GM23338 (cell line): ENCODE measurements around the gene AIFM2. TPM values are rescaled to one million over a fixed set of nuclear protein-coding genes. Genes with fewer than 3 reads are reported as not detected.

Experiments
- ATAC-seq: fragments of 200-7000 bp; cut with Tn5 transposase; 3 replicates; pipeline ENCODE4 v1.9.1; 2020
- DNase-seq: peaks from one replicate; pipeline ENCODE4 v3.0.0-alpha.2; 2015; ENCODE audit warnings: low spot score
- H2AFZ ChIP-seq: fragments of 200-600 bp; sonication (generic); 2 replicates; pipeline ENCODE4 v1.8.0; 2016; ENCODE audit warnings: antibody characterized with exemption, mild to moderate bottlenecking, moderate library complexity
- H3F3A ChIP-seq: fragments of 200-600 bp; sonication (generic); replicated peaks from 2 replicates; pipeline ENCODE4 v1.8.0; 2017; ENCODE audit warnings: antibody characterized with exemption, mixed run types, low read depth
- H3K27ac ChIP-seq: fragments of 200-600 bp; sonication (generic); 2 replicates; pipeline ENCODE4 v1.6.1; 2016; ENCODE audit warnings: low read depth
- H3K27me3 ChIP-seq: fragments of 200-600 bp; sonication (generic); 2 replicates; pipeline ENCODE4 v1.8.0; 2016; ENCODE audit warnings: mild to moderate bottlenecking, mixed run types, moderate library complexity; ENCODE audit not compliant: insufficient read depth
- H3K36me3 ChIP-seq: fragments of 200-600 bp; sonication (generic); 2 replicates; pipeline ENCODE4 v1.8.0; 2016; ENCODE audit warnings: mild to moderate bottlenecking; ENCODE audit not compliant: insufficient read depth
- H3K4me1 ChIP-seq: fragments of 200-600 bp; sonication (generic); 2 replicates; pipeline ENCODE4 v1.8.0; 2016; ENCODE audit warnings: mild to moderate bottlenecking, moderate library complexity; ENCODE audit not compliant: insufficient read depth
- H3K4me2 ChIP-seq: fragments of 200-600 bp; sonication (generic); 2 replicates; pipeline ENCODE4 v1.7.1; 2017; ENCODE audit warnings: mixed run types
- H3K4me3 ChIP-seq: fragments of 200-600 bp; sonication (generic); 2 replicates; pipeline ENCODE4 v1.6.1; 2016; ENCODE audit warnings: mixed run types
- H3K79me2 ChIP-seq: fragments of 200-600 bp; sonication (generic); replicated peaks from 2 replicates; pipeline ENCODE4 v1.8.0; 2017; ENCODE audit warnings: mild to moderate bottlenecking; ENCODE audit not compliant: insufficient read depth
- H3K9me2 ChIP-seq: fragments of 200-600 bp; sonication (generic); 2 replicates; pipeline ENCODE4 v1.8.0; 2017; ENCODE audit not compliant: insufficient read depth
- H4K20me1 ChIP-seq: fragments of 200-600 bp; sonication (generic); replicated peaks from 2 replicates; pipeline ENCODE4 v1.8.0; 2017; ENCODE audit warnings: mild to moderate bottlenecking; ENCODE audit not compliant: insufficient read depth
- H3K27ac Mint-ChIP-seq: 2 replicates; pipeline ENCODE4 v1.8.0; 2020; ENCODE audit warnings: inconsistent platforms, mild to moderate bottlenecking, moderate library complexity, mixed read lengths
- H3K27me3 Mint-ChIP-seq: 3 replicates; pipeline ENCODE4 v1.8.0; 2022; ENCODE audit warnings: low read depth, mild to moderate bottlenecking, moderate library complexity, mixed read lengths, inconsistent platforms; ENCODE audit not compliant: insufficient read depth, poor library complexity
- H3K36me3 Mint-ChIP-seq: 3 replicates; pipeline ENCODE4 v1.8.0; 2021; ENCODE audit warnings: low read depth, mild to moderate bottlenecking, inconsistent platforms, moderate library complexity, mixed read lengths
- H3K4me1 Mint-ChIP-seq: 3 replicates; pipeline ENCODE4 v1.8.0; 2020; ENCODE audit warnings: mild to moderate bottlenecking, inconsistent platforms, mixed read lengths
- H3K4me3 Mint-ChIP-seq: 3 replicates; pipeline ENCODE4 v1.8.0; 2021; ENCODE audit warnings: moderate library complexity, mild to moderate bottlenecking, inconsistent platforms, mixed read lengths
- H3K9me3 Mint-ChIP-seq: 3 replicates; pipeline ENCODE4 v1.8.0; 2020; ENCODE audit warnings: moderate library complexity, mild to moderate bottlenecking, inconsistent platforms, mixed read lengths
- CREB1 ChIP-seq: fragments of 250-450 bp; sonication (Bioruptor Pico); IDR thresholded peaks from 2 replicates; pipeline ENCODE4 v1.5.0; 2020; ENCODE audit warnings: low read depth, mild to moderate bottlenecking, moderate library complexity
- CTCF ChIP-seq, 2 experiments: fragments of 200-600 bp in 1 of 2; sonication (generic) in 1 of 2; conservative IDR thresholded peaks; 2 replicates each; pipeline versions ENCODE4 v1.5.1 to v1.6.1; 2016 to 2017; ENCODE audit warnings: antibody characterized with exemption in 2 of 2, low read depth in 2 of 2, mild to moderate bottlenecking in 2 of 2, moderate library complexity in 1 of 2
- EZH2 ChIP-seq: fragments of 200-600 bp; sonication (generic); IDR thresholded peaks from one replicate; pipeline ENCODE4 v1.8.0; 2017; ENCODE audit warnings: antibody characterized with exemption, mild to moderate bottlenecking, low read depth; ENCODE audit not compliant: unreplicated experiment
- EZH2phosphoT487 ChIP-seq: fragments of 200-600 bp; sonication (generic); IDR thresholded peaks from one replicate; pipeline ENCODE4 v1.8.1; 2018; ENCODE audit warnings: antibody characterized with exemption; ENCODE audit not compliant: unreplicated experiment
- STAT1 ChIP-seq: IDR thresholded peaks from one replicate; pipeline ENCODE4 v1.6.1; 2016; ENCODE audit warnings: antibody characterized with exemption; ENCODE audit not compliant: unreplicated experiment
- ZNF114 ChIP-seq: fragments of 250-450 bp; sonication (Bioruptor Pico); IDR thresholded peaks from 2 replicates; pipeline ENCODE4 v1.5.0; 2020; ENCODE audit warnings: mild to moderate bottlenecking, moderate library complexity
- ZNF331 ChIP-seq: fragments of 250-450 bp; sonication (Bioruptor Pico); IDR thresholded peaks from 2 replicates; pipeline ENCODE4 v1.5.0; 2020; ENCODE audit warnings: low read depth, mild to moderate bottlenecking, moderate library complexity
- polyA plus RNA-seq: library from polyadenylated mRNA; unstranded; fragments of >200 nt; fragmentation: Nextera tagmentation; extraction: Ambion mirVana; gene quantifications from 2 replicates; pipeline ENCODE4 v1.2.1, GENCODE V29; 2016
- total RNA-seq: library from RNA; depleted of rRNA; stranded (reverse); fragments of >200 nt; shearing (Covaris generic); gene quantifications from 2 replicates; pipeline ENCODE4 v1.2.3, GENCODE V29; 2014
- TF ChIP-seq, protein P1 (sequence below): IDR thresholded peaks from one replicate; pipeline ENCODE4 v1.6.1; 2018; ENCODE audit warnings: antibody characterized with exemption; ENCODE audit not compliant: unreplicated experiment
- TF ChIP-seq, protein P2 (sequence below): fragments of 250-450 bp; sonication (Bioruptor Pico); IDR thresholded peaks from 2 replicates; pipeline ENCODE4 v1.5.0; 2020; ENCODE audit warnings: mild to moderate bottlenecking, moderate library complexity

The AIFM2 gene
- total and polyA plus RNA-seq, 2 experiments from 2014 or later = 3.2 to 3.6 TPM

DNA sequence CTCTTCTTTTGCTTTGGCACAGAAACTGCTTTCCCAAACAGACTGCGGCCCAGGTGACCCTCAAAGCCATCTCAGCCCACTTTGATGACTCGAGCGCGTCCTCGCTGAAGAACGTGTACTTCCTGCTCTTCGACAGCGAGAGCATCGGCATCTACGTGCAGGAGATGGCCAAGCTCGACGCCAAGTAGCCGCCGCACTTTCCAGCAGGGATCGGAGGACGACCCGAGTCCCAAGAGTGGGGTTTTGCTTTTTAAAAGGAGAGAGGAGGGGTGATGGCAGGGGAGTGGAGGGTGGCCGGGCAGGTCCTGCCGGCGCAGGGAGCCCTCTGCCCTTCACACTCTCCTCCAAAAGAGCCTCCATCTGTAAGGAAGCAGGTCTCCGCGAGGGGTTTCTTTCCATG lies 21.1 kb downstream of the AIFM2 start (continued):
- TF ChIP-seq EZH2 = no peak
- no peak for TF ChIP-seq ZNF114 (CRISPR knock-in tag)
- no peak for TF ChIP-seq CTCF (conservative IDR thresholded peaks at IDR 0.05; ENCODE audit: low read depth in 2 of 2)
- no peak for TF ChIP-seq ZNF331
- TF ChIP-seq, protein P1, sequence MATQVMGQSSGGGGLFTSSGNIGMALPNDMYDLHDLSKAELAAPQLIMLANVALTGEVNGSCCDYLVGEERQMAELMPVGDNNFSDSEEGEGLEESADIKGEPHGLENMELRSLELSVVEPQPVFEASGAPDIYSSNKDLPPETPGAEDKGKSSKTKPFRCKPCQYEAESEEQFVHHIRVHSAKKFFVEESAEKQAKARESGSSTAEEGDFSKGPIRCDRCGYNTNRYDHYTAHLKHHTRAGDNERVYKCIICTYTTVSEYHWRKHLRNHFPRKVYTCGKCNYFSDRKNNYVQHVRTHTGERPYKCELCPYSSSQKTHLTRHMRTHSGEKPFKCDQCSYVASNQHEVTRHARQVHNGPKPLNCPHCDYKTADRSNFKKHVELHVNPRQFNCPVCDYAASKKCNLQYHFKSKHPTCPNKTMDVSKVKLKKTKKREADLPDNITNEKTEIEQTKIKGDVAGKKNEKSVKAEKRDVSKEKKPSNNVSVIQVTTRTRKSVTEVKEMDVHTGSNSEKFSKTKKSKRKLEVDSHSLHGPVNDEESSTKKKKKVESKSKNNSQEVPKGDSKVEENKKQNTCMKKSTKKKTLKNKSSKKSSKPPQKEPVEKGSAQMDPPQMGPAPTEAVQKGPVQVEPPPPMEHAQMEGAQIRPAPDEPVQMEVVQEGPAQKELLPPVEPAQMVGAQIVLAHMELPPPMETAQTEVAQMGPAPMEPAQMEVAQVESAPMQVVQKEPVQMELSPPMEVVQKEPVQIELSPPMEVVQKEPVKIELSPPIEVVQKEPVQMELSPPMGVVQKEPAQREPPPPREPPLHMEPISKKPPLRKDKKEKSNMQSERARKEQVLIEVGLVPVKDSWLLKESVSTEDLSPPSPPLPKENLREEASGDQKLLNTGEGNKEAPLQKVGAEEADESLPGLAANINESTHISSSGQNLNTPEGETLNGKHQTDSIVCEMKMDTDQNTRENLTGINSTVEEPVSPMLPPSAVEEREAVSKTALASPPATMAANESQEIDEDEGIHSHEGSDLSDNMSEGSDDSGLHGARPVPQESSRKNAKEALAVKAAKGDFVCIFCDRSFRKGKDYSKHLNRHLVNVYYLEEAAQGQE = no peak

GRCh38 chr10:70109064-70109729 lies 23.4 kb downstream of the AIFM2 start:
- Histone ChIP-seq H3K4me3 (no peak overlapping the region), H3K79me2 (no peaks in the 10 kb centered on the region), H4K20me1 (no peaks in the 10 kb centered on the region), H3K27me3 (no peaks in the 10 kb centered on the region), H3K4me1 (peaks cover 3% of the 10 kb centered on the region; the same call in 1 of the 2 replicates), H3K9me2 (no peaks in the 10 kb centered on the region), H2AFZ (no peak overlapping the region), H3K27ac (no peak overlapping the region), H3F3A (no peaks in the 10 kb centered on the region), H3K4me2 (no peak overlapping the region), H3K36me3 (no peaks in the 10 kb centered on the region)
- ATAC-seq = no peak
- H3K9me3 Mint-ChIP-seq = no peaks in the 10 kb centered on the region
- no peak for DNase-seq
- peaks cover 20% of the 10 kb centered on the region for H3K27me3 Mint-ChIP-seq
- H3K36me3 Mint-ChIP-seq = peaks cover 18% of the 10 kb centered on the region
- peaks cover 10% of the 10 kb centered on the region; the same call in 2 of the 3 replicates for H3K4me1 Mint-ChIP-seq
- H3K27ac Mint-ChIP-seq = no peak overlapping the region
- no peak overlapping the region for H3K4me3 Mint-ChIP-seq
- TF ChIP-seq STAT1 (no peak), CREB1 (CRISPR knock-in tag) (no peak), EZH2phosphoT487 (no peak)
- TF ChIP-seq, protein P1 = no peak
- TF ChIP-seq, protein P2, sequence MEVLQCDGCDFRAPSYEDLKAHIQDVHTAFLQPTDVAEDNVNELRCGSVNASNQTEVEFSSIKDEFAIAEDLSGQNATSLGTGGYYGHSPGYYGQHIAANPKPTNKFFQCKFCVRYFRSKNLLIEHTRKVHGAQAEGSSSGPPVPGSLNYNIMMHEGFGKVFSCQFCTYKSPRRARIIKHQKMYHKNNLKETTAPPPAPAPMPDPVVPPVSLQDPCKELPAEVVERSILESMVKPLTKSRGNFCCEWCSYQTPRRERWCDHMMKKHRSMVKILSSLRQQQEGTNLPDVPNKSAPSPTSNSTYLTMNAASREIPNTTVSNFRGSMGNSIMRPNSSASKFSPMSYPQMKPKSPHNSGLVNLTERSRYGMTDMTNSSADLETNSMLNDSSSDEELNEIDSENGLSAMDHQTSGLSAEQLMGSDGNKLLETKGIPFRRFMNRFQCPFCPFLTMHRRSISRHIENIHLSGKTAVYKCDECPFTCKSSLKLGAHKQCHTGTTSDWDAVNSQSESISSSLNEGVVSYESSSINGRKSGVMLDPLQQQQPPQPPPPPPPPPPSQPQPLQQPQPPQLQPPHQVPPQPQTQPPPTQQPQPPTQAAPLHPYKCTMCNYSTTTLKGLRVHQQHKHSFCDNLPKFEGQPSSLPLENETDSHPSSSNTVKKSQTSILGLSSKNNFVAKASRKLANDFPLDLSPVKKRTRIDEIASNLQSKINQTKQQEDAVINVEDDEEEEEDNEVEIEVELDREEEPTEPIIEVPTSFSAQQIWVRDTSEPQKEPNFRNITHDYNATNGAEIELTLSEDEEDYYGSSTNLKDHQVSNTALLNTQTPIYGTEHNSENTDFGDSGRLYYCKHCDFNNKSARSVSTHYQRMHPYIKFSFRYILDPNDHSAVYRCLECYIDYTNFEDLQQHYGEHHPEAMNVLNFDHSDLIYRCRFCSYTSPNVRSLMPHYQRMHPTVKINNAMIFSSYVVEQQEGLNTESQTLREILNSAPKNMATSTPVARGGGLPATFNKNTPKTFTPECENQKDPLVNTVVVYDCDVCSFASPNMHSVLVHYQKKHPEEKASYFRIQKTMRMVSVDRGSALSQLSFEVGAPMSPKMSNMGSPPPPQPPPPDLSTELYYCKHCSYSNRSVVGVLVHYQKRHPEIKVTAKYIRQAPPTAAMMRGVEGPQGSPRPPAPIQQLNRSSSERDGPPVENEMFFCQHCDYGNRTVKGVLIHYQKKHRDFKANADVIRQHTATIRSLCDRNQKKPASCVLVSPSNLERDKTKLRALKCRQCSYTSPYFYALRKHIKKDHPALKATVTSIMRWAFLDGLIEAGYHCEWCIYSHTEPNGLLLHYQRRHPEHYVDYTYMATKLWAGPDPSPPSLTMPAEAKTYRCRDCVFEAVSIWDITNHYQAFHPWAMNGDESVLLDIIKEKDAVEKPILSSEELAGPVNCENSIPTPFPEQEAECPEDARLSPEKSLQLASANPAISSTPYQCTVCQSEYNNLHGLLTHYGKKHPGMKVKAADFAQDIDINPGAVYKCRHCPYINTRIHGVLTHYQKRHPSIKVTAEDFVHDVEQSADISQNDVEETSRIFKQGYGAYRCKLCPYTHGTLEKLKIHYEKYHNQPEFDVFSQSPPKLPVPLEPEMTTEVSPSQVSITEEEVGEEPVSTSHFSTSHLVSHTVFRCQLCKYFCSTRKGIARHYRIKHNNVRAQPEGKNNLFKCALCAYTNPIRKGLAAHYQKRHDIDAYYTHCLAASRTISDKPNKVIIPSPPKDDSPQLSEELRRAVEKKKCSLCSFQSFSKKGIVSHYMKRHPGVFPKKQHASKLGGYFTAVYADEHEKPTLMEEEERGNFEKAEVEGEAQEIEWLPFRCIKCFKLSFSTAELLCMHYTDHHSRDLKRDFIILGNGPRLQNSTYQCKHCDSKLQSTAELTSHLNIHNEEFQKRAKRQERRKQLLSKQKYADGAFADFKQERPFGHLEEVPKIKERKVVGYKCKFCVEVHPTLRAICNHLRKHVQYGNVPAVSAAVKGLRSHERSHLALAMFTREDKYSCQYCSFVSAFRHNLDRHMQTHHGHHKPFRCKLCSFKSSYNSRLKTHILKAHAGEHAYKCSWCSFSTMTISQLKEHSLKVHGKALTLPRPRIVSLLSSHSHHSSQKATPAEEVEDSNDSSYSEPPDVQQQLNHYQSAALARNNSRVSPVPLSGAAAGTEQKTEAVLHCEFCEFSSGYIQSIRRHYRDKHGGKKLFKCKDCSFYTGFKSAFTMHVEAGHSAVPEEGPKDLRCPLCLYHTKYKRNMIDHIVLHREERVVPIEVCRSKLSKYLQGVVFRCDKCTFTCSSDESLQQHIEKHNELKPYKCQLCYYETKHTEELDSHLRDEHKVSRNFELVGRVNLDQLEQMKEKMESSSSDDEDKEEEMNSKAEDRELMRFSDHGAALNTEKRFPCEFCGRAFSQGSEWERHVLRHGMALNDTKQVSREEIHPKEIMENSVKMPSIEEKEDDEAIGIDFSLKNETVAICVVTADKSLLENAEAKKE (CRISPR knock-in tag) = no peak
